Neural progenitor cell (in vitro differentiated cells): ENCODE measurements around the gene VAMP2. TPM values are rescaled to one million over a fixed set of nuclear protein-coding genes. Genes with fewer than 3 reads are reported as not detected.

Experiments
- DNase-seq: peaks from one replicate; pipeline ENCODE4 v3.0.0-alpha.2; 2016; ENCODE audit warnings: low spot score
- H2AFZ ChIP-seq: fragments of 200-600 bp; sonication (generic); replicated peaks from 2 replicates; pipeline ENCODE4 v1.6.1; 2016; ENCODE audit warnings: antibody characterized with exemption
- H3F3A ChIP-seq: fragments of 200-600 bp; sonication (generic); 2 replicates; pipeline ENCODE4 v1.6.1; 2016; ENCODE audit warnings: antibody characterized with exemption, low read depth
- H3K27ac ChIP-seq: fragments of 200-600 bp; sonication (generic); 2 replicates; pipeline ENCODE4 v1.5.1; 2016; ENCODE audit warnings: mild to moderate bottlenecking
- H3K27me3 ChIP-seq: fragments of 200-600 bp; sonication (generic); 2 replicates; pipeline ENCODE4 v1.6.1; 2016; ENCODE audit warnings: mild to moderate bottlenecking, moderate library complexity
- H3K36me3 ChIP-seq: fragments of 200-600 bp; sonication (generic); 2 replicates; pipeline ENCODE4 v1.5.1; 2016
- H3K4me1 ChIP-seq: fragments of 200-600 bp; sonication (generic); 2 replicates; pipeline ENCODE4 v1.6.1; 2016; ENCODE audit warnings: mixed run types
- H3K4me2 ChIP-seq: fragments of 200-600 bp; sonication (generic); 2 replicates; pipeline ENCODE4 v1.6.1; 2016
- H3K4me3 ChIP-seq: fragments of 200-600 bp; sonication (generic); 2 replicates; pipeline ENCODE4 v1.5.1; 2016
- H3K79me2 ChIP-seq: fragments of 200-600 bp; sonication (generic); 2 replicates; pipeline ENCODE4 v1.6.1; 2016; ENCODE audit warnings: low read depth
- H3K9ac ChIP-seq: fragments of 200-600 bp; sonication (generic); 2 replicates; pipeline ENCODE4 v1.6.1; 2016
- H3K9me3 ChIP-seq: fragments of 200-600 bp; sonication (generic); 2 replicates; pipeline ENCODE4 v1.5.1; 2016; ENCODE audit warnings: low read depth
- H4K20me1 ChIP-seq: fragments of 200-600 bp; sonication (generic); 2 replicates; pipeline ENCODE4 v1.6.1; 2016; ENCODE audit warnings: low read depth
- H3K27ac Mint-ChIP-seq: 3 replicates; pipeline ENCODE4 v1.8.0; 2021; ENCODE audit warnings: mixed read lengths
- H3K27me3 Mint-ChIP-seq: 2 replicates; pipeline ENCODE4 v1.8.0; 2022; ENCODE audit warnings: low read depth, mild to moderate bottlenecking, inconsistent platforms, moderate library complexity, mixed read lengths; ENCODE audit not compliant: insufficient read depth
- H3K36me3 Mint-ChIP-seq: 3 replicates; pipeline ENCODE4 v1.8.0; 2021; ENCODE audit warnings: mixed read lengths
- H3K4me1 Mint-ChIP-seq: 3 replicates; pipeline ENCODE4 v1.8.0; 2021; ENCODE audit warnings: mixed read lengths
- H3K4me3 Mint-ChIP-seq: 3 replicates; pipeline ENCODE4 v1.8.0; 2021; ENCODE audit warnings: mild to moderate bottlenecking, moderate library complexity, mixed read lengths
- H3K9me3 Mint-ChIP-seq: 3 replicates; pipeline ENCODE4 v1.8.0; 2020; ENCODE audit warnings: mixed read lengths
- EZH2 ChIP-seq: fragments of 200-600 bp; sonication (generic); IDR thresholded peaks from 2 replicates; pipeline ENCODE4 v1.6.1; 2017; ENCODE audit warnings: antibody characterized with exemption, mild to moderate bottlenecking, moderate library complexity
- EZH2phosphoT487 ChIP-seq: fragments of 200-600 bp; sonication (generic); IDR thresholded peaks from 2 replicates; pipeline ENCODE4 v1.6.1; 2017; ENCODE audit warnings: antibody characterized with exemption
- total RNA-seq: library from RNA; depleted of rRNA; stranded (reverse); fragments of >200 nt; gene quantifications from 2 replicates; pipeline ENCODE4 v1.2.3, GENCODE V29; 2015; ENCODE audit warnings: low replicate concordance
- TF ChIP-seq, protein P1 (sequence below): fragments of 200-600 bp; sonication (generic); IDR thresholded peaks from 2 replicates; pipeline ENCODE4 v1.5.1; 2017; ENCODE audit warnings: antibody characterized with exemption, mild to moderate bottlenecking

VAMP2 gene
- total RNA-seq, 1 donor from 2014 or later: 11.7 TPM

DNA sequence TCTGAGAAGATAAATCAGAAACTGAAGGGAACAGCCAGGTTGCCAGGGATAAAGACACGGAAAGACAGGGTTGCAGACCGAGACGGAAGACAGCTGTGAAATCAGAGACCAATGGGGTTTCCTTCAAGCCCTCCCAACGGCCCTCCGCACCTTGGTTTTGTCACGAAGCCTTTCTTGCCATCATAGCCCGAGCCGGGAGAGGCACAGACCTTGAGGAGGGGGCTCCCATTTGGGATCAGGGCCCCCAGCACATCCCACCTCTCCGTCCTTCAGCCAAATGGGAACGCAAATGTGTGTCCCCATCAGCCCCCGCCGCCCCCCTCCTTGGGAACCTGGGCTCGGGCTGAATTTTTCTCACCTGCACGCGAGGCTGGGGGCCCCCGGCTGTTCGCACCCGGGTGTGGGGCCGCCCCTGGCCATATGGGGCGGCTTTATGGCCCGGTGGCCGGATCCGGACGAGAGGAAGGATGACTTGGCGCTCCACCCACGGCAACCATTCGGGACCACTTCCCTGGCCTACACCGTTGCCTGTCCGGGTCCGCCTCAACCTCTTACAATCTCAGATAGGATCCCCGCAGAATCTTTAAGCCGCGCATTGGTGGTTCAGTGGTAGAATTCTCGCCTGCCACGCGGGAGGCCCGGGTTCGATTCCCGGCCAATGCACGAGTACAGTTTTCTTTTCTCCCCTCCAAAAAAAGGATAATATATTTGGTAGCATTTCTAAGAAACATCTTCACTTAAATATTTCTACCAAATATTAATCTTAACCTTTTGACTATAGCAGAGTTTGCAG lies 37.4 kb downstream of the VAMP2 start:
- H3F3A ChIP-seq: peaks cover 64% of the 10 kb centered on the region
- no peaks in the 10 kb centered on the region for H3K79me2 ChIP-seq
- DNase-seq: peak; percentile 84
- peaks cover 67% of the 10 kb centered on the region for H3K27me3 Mint-ChIP-seq
- H4K20me1 ChIP-seq: peaks cover 24% of the 10 kb centered on the region
- peaks cover 32% of the 10 kb centered on the region for H3K4me1 Mint-ChIP-seq
- H3K27ac ChIP-seq: no peak overlapping the region
- H3K9me3 Mint-ChIP-seq: peaks cover 13% of the 10 kb centered on the region
- H3K4me1 ChIP-seq: peaks cover 14% of the 10 kb centered on the region
- peaks cover 4% of the 10 kb centered on the region for H3K36me3 Mint-ChIP-seq
- H3K4me3 ChIP-seq: peak overlapping the region; percentile 75
- peak overlapping the region; percentile 90 for H3K4me2 ChIP-seq
- H3K36me3 ChIP-seq: no peaks in the 10 kb centered on the region
- TF ChIP-seq EZH2phosphoT487: peak; percentile 1
- TF ChIP-seq, protein P1, sequence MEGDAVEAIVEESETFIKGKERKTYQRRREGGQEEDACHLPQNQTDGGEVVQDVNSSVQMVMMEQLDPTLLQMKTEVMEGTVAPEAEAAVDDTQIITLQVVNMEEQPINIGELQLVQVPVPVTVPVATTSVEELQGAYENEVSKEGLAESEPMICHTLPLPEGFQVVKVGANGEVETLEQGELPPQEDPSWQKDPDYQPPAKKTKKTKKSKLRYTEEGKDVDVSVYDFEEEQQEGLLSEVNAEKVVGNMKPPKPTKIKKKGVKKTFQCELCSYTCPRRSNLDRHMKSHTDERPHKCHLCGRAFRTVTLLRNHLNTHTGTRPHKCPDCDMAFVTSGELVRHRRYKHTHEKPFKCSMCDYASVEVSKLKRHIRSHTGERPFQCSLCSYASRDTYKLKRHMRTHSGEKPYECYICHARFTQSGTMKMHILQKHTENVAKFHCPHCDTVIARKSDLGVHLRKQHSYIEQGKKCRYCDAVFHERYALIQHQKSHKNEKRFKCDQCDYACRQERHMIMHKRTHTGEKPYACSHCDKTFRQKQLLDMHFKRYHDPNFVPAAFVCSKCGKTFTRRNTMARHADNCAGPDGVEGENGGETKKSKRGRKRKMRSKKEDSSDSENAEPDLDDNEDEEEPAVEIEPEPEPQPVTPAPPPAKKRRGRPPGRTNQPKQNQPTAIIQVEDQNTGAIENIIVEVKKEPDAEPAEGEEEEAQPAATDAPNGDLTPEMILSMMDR: no peak
- peak overlapping the region; percentile 97 for H3K27ac Mint-ChIP-seq
- no peaks in the 10 kb centered on the region for H3K9me3 ChIP-seq
- H3K9ac ChIP-seq: no peak overlapping the region
- H2AFZ ChIP-seq: no peak overlapping the region
- H3K4me3 Mint-ChIP-seq: peak overlapping the region; percentile 91
- peaks cover 82% of the 10 kb centered on the region for H3K27me3 ChIP-seq

DNA sequence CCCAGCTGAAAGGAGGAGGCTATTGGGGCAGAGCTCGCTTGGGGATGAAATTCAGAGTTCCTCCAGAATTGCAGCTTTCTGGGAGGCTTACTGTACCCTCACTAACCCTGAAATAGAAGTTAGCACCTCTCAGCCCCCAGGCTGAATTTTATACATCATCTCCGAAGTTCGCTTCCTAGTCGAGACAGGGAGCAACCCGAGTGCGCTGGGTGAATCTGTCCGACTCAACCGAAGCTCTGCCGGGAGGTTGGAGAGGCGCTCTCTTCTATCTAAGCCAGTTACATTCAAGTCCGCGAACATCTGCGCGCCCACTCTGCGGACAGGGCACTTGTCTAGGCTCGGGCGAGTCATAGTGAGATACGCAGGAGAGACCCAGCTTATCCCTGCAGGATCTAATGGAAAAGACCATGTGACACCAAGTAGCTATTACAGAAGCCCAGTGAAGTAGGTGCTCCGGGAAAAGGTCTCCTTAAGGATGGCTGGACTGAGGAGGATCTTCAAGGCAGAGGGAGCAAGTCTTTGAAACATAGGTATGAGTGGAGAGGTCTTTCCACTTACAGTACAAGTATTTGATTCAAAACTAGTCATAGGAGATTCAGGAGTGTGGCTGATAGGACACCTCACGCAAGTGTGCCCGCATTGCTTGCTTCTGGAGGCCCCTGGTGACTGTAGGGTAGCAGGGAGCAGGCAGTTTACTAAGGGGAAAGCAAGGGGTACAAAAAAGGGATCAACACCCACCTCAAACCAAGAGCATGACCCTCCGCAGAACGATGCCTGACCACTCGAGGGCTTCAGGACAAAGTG lies 38.2 kb downstream of the VAMP2 start:
- Histone ChIP-seq H3F3A (peaks cover 71% of the 10 kb centered on the region), H4K20me1 (peaks cover 28% of the 10 kb centered on the region), H3K4me3 (peak overlapping the region; percentile 75), H3K79me2 (no peaks in the 10 kb centered on the region), H3K4me1 (peaks cover 14% of the 10 kb centered on the region), H3K9me3 (no peaks in the 10 kb centered on the region), H3K27me3 (peaks cover 74% of the 10 kb centered on the region), H3K4me2 (peak overlapping the region; percentile 90), H3K36me3 (no peaks in the 10 kb centered on the region), H3K27ac (no peak overlapping the region), H2AFZ (peak overlapping the region; percentile 71), H3K9ac (no peak overlapping the region)
- no peak for TF ChIP-seq EZH2
- TF ChIP-seq, protein P1: no peak
- TF ChIP-seq EZH2phosphoT487: no peak
- Mint-ChIP-seq H3K27ac (peak overlapping the region; percentile 84), H3K36me3 (peaks cover 4% of the 10 kb centered on the region), H3K9me3 (peaks cover 18% of the 10 kb centered on the region), H3K4me3 (peak overlapping the region; percentile 91), H3K27me3 (peaks cover 70% of the 10 kb centered on the region), H3K4me1 (peaks cover 40% of the 10 kb centered on the region)
- peak; percentile 46 for DNase-seq

DNA sequence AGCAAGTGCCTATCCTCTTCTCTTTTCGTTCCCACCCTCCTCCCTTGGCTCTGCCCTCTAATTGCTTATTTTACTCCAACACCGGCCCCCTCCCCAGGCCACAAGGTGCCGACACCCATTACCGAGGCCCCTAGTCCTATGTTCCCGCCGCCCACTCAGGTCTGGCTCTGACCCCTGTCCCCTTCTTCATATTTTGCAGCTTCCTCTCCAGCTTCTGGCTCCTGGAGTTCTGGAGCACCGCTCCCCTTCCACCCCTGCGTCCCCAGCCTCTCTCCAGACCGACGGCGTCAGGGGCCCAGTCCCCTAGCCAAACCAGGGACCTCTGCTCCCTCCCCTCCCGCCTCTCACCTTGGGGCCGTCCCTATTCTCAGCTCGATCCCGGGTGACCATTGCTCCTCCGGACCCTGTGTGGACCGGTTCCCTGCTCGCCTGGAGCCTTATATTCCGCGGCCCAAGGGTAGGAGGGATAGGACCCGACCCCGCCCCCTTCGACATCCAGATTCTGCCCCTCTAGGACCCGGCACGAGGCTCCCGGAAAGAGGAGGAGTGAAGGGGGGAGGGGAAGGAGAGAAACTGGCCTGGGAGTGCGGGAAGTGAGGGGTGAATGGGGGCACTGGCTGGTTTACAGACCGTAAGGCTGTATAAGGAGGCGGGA lies 38.9 kb downstream of the VAMP2 start, which contains the start of gene HES7:
HES7 (minus strand) TSS at position 412 of the 655 bp plus-strand sequence; CDS start at position 390, 22 bp downstream.
- H3K36me3 Mint-ChIP-seq: peaks cover 7% of the 10 kb centered on the region
- Histone ChIP-seq H3K79me2 (no peaks in the 10 kb centered on the region), H3K9me3 (no peaks in the 10 kb centered on the region), H3K4me1 (peaks cover 14% of the 10 kb centered on the region), H4K20me1 (peaks cover 28% of the 10 kb centered on the region), H2AFZ (peak within 1 kb of the TSS; percentile 71), H3K36me3 (no peaks in the 10 kb centered on the region), H3K27ac (no peak within 1 kb of the TSS), H3K27me3 (peaks cover 67% of the 10 kb centered on the region), H3K9ac (no peak within 1 kb of the TSS), H3K4me3 (peak within 1 kb of the TSS; percentile 75), H3K4me2 (peak within 1 kb of the TSS; percentile 90), H3F3A (peaks cover 76% of the 10 kb centered on the region)
- peak within 1 kb of the TSS; percentile 84 for H3K27ac Mint-ChIP-seq
- H3K27me3 Mint-ChIP-seq: peaks cover 77% of the 10 kb centered on the region
- TF ChIP-seq EZH2phosphoT487 (peak; percentile 54), EZH2 (peak; percentile 55)
- TF ChIP-seq, protein P1: no peak
- peak within 1 kb of the TSS; percentile 91 for H3K4me3 Mint-ChIP-seq
- H3K4me1 Mint-ChIP-seq: peaks cover 44% of the 10 kb centered on the region
- peaks cover 23% of the 10 kb centered on the region for H3K9me3 Mint-ChIP-seq
- peak; percentile 82 for DNase-seq
